HS-27A (cell line): Measurements from ENCODE around the gene ARMC9.
"Not testable (repeated sequence)": the region's sequence is repeated elsewhere in the genome, so short reads cannot be mapped to it uniquely, and the experiment has no call there.

ENCODE experiments used
- DNase-seq: peaks from one replicate; pipeline ENCODE4 v3.0.0-alpha.2; 2012; ENCODE audit warnings: low read depth, missing footprints

ARMC9 gene, protein sequence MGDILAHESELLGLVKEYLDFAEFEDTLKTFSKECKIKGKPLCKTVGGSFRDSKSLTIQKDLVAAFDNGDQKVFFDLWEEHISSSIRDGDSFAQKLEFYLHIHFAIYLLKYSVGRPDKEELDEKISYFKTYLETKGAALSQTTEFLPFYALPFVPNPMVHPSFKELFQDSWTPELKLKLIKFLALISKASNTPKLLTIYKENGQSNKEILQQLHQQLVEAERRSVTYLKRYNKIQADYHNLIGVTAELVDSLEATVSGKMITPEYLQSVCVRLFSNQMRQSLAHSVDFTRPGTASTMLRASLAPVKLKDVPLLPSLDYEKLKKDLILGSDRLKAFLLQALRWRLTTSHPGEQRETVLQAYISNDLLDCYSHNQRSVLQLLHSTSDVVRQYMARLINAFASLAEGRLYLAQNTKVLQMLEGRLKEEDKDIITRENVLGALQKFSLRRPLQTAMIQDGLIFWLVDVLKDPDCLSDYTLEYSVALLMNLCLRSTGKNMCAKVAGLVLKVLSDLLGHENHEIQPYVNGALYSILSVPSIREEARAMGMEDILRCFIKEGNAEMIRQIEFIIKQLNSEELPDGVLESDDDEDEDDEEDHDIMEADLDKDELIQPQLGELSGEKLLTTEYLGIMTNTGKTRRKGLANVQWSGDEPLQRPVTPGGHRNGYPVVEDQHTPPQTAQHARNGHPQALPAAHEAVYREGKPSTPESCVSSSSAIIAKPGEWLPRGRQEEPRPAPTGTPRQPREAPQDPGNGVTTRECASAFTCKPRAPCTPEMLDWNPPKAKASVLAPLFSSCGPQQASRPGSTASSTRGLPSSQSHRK

DNA sequence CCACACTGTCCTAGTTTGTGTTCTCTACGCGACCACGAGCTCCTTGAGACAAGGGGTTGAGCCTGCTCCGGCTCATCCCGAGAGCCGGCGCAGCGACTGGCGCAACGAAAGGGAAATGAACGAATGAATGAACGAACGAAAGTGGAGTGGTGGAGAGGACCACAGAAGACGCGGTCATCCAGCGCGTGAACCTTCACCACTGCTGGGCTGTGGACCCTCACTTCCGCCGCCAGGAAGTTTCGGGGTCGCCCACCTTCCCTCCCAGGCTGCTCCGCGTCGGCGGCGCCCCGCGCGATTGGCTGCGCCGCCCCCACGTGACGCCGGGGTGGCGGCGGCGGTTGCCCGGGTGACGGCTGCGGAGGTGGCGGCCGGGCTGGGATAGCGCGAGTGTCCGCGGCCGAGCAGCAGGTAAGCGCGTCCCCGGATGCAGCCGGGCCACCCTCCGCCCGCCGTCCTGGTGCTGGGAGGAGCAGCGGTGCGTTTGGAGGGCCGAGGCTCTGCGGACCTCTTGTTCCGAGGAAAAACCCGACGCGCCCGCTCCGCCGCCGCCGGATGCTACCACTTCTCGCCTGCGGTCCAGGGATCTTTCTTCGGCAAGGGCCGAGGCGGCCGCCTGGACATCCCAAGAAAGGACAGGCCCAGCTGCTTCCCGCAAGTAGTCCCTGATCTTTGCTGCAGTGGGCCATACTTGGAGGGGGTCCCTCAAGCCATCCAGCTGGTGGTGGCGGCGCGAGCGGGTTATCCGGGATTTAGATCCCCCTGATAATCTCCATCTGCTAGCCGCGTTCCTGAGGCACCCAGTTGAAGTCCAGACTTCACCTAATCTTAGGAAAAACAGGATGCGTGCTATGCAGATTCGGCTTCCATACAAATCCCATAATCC lies at the start of gene ARMC9:
Gene ARMC9 (plus strand): TSS at position 341 of the 883 bp plus-strand sequence. CDS start 7,608 bp downstream, outside the sequence.
- no peak for DNase-seq

DNA sequence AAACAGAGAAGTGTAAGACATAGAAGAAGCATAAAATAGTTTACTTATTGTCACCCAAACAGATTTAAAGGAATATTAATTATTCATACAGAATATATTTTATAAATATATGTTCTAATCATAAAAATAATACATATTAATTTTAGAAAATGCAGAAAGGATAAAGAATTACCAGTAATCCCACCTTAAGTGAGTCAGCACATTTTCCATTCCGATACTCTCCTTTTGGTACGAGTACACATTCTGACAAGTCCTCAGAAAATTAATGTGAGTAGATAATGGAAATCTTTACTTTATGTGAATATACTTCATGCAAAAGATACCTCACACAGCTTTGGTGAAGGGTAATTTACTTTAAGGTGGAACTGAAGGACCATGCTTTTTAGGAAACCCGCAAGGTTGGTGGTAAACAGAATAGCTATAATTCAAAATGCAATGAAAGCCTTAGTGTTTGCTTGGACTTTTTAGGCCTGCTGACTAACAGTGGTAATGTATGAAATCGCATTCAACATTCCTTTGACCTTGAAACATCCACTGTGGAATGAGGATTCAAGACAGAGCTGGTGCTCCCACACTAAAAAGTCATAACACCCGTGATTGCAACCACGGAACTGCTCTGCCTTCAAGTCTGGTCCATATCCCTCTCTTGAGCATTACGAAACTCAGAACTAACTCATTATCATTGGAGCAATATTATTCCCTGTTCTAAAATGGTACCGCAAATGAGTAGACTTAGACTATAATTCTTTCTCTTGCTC lies 45.5 kb upstream of the ARMC9 start:
- no peak for DNase-seq

DNA sequence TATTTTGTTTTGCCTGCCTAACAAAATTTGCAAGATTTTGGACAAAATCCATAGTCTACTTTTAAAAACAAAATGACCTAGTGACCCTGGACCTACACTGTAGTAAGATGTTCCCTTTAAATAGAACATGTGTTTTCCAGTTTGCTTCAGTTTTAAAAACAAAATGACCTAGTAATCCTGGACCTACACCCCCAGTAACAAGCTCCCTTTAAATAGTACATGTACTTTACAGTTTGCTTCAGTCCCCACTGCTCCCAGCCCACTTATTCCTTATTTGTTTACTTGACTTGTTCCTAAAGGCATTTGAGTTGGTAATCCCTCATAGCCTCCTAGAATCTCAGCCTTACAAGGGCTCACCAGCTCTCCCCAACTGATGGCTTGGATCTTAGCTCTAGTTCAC lies 39.1 kb upstream of the ARMC9 start:
- no peak for DNase-seq

DNA sequence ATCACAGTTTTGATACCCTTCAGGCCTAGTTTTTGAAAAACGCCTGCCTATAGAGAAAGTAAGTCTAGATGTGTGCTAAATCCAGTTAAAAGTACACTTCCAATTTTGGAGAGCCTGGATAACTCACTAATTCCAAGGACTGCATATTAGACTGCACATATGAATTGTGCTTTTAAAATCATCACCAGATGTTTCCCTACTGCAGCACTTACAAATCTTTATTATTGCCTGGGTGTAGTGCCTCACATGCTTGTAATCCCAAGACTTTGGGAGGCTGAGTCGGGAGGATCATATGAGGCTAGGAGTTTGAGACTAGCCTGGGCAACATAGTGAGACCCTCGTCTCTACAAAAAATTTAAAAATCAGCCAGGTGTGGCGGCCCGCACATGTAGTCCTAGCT lies 37.7 kb upstream of the ARMC9 start:
- DNase-seq: no peak

DNA sequence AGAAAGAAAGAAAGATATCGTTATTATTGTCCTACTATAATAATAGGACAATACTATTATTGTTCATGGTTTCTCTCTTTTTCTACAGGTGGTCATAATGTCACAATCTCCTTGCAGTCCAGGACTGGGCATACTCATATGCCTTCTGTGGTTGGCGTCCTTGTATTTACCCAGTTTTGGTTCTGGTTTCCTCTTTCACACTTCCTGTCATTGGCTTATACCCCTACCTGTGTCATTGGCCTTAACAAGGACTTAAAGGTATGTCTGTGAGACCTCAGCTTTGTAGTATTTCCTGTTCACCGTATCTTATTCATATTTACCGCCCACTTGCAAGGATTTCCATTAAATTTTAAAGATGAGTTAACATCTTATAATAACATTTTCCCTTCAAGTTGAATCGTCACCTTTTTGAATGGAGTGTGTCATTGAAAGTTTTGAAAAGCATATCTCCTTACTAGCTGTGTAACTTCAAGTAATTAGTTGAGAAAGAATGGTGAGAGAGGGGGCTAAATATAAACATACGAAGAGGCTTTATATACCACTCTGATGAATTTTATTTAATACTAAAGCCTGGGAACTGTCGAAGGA lies 37.1 kb upstream of the ARMC9 start:
- DNase-seq: no peak

DNA sequence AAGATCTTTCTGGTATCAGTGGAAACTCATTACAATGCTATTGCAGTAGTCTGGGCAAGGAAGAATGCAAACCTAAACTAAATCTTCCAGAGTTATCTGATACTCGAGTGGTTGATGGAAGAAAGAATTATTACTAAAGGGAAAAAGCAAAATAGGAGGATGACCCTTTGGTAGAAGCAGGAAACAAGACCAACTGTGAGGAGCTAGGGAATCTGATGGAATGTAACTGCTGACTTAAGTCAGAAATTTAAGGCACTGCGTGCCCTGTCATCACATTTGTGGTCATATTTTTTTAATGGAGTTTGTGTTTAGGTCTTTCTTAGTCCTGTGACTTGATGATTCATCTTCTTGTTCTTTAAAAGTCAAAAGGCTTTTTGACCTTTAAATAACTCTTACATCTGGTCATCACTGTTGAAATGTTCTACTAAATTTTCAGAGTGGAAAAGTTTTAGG lies 36.5 kb upstream of the ARMC9 start:
- DNase-seq: peak; percentile 78

DNA sequence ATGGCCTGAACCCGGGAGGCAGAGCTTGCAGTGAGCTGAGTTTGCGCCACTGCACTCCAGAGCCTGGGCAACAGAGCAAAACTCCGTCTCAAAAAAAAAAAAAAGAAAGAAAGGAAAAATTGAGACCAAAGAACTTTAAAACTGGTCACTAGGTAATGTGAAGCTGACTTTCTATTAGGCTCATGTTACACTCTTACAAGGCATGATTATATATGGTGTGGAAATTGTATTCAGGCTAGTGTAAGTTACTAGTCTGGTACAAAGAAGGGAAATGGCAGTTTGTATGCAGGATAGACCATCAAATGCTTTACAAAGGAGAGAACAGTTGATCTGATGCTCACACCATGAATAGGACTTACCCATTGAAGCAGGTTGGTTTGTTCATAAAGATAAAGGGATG lies 35.4 kb upstream of the ARMC9 start:
- DNase-seq: no peak

DNA sequence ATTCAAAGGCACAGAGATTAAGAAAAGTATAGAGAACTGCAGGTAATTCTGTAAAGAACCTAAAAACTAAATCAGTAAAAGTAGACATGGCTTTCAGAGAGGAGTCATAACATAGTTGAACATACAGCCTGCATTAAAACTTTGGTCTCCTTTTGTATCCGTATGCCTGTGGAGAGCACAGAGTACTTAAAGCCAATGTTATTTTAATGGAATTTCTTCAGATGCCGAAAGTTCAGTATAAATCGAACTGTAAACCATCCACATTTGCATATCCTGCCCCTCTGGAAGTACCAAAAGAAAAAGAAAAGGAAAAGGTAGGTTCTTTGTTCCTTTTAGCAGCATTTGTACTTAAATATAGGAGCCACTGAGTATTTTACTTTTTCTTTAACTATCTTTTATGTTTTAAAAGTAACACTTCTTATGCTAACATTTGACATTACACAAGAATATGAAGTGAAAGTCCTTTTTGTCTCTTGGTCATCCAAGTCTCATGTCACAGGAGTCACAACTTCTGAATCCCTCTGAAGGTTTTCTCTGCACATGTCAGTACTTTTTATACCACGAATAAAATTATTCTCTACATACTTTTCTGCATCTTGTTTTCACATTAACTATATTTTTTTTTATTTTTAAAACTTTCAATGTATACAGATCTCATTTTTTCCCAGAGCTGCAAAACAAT lies 34.9 kb upstream of the ARMC9 start:
- no peak for DNase-seq

DNA sequence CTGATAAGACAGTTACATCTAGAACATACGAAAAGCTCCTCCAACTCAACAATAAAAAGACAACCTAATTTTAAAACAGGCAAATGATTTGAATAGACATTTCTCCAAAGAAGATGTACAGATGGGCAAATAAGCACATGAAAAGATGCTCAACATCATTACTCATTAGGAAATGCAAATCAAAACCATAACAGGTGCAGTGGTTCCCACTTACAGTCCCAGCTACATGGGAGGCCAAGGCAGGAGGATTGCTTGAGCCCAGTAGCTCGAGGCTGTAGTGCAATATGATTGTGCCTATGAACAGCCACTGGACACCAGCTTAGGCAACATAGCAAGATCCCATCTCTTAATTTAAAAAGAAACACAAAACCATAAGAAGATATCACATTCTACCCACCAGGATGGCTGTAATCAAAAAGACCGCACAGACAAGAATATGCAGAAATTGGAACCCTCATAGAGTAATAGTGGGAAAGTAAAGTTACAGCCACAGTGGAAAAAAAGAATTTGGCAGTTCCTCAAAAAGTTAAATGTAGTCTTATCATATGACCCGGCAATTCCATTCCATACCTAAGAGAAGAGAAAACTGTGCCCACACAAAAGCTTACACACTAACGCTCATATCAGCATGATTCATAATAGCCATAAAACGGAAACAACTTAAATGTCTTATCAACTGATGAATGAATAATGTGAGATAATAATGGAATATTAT lies 30.5 kb upstream of the ARMC9 start:
- DNase-seq: no peak

DNA sequence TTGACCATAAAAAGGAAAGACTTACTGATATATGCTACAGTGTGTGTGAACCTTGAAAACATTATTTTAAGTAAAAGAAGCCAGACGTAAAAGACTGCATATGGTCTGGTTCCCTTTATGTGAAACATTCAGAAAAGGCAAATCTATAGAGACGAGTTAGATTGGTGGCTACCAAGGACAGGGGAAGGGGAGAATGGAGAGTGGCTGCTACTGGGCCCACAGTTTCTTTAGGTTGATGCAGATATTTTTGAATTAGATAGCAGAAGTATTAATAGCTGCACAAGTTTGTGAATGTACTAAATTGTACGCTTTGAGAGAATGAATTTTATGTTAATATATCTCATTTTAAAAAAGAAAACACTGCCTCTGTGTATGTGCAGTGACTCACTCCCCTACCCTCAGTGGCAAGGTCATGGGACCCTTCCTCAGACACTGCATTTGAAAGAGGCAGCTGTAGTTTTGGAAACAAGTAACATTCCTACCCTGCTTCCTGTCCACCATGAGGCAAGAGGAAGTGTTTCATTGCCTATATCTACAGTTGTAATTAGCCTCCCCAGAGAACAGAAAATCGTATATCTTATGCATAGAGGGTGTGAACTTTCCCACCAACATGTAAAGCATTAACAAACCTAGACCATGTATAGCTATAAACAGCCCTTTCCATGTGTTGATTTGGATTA lies 29.8 kb upstream of the ARMC9 start:
- DNase-seq: no peak

DNA sequence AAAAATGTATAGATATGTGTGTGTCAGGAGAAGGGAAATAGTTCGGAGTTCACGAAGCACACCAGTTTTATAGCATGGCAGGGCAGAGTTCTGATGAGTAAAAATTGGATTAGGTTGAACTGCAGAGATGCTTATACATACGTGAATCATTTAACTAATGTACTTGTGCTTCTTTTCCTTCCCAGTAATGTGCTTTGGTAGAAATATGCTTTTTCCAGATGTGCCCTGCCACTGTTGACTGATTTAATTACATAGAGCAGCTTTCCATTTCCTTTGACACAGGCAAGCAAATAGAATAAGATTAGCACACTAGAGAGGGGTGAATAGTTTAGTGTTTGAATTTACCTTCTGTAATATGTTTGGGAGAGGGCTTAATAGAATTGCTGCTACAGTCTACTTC lies 28.9 kb upstream of the ARMC9 start:
- DNase-seq: no peak

DNA sequence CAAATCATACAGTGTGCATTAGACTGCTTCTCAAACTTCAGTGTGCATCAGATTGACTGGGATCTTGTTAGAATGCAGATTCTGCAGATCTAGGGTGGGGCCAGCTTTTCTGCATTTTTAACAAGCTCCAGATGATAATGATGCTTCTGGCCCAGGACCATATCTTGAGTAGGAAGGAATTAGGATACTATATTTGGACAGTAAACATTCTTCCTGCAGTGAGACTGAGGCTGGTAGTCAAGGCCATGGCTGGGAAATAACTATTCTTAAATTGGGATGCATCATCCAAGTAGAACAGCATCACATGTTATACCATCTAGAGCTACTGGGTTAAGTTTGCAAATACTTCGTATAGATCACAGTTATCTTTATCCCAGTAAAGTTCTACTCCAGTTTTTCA lies 28.4 kb upstream of the ARMC9 start:
- no peak for DNase-seq

DNA sequence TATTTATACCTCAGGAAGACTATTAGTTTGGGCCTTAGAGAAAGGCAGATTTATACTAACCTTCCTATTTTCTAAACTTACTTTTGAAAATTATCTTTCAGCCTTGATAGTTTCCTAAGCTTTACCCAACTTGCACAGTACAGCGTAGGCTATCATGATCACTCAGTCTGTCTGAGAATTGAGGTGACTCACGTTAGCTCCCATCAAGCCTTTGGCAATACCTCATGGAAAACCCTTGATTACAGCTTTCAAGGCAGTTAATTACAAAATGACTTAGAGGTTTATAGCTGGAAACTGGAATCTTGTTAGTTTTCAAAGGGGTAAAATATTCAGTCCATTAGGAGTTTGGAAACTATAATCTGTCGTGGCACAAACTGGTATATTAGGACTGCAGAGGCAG lies 26.4 kb upstream of the ARMC9 start:
- DNase-seq: no peak

DNA sequence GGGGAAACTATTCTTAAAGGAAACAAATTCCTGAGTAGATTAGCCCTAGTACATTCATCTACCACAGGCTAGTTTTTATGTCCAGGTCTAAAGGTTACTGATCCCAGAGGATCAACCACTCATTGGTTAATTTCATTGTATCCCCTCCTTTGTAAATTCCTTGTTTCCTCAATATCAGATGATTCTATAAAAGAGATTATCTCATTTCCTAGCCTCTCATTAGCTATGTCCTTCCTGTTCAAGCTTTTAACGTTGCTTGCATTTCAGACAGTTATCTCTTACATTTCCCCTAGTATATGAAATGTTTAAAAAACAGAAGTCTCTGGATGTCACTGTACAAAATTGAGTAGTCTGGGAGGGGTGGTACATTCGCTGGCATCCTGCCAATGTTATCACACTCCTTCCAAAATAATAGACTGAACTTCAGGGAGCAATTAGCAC lies 24.2 kb upstream of the ARMC9 start:
- DNase-seq: no peak

DNA sequence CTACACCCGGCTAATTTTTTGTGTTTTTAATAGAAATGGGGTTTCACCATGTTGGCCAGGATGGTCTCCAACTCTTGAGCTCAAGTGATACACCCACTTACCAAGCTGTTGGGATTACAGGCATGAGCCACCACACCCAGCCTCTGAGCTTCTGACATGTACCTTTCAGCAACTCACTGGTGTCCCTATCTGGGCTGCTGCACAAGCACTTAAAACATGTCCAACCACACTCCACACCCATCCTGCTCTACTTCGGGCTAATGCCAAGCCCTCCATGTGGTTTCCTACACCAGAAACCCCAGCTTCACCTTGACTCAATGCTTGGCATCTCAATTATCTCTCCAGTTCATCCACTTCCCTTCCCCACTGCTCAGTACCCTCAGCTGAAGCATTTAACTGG lies 22.4 kb upstream of the ARMC9 start:
- DNase-seq: no peak

DNA sequence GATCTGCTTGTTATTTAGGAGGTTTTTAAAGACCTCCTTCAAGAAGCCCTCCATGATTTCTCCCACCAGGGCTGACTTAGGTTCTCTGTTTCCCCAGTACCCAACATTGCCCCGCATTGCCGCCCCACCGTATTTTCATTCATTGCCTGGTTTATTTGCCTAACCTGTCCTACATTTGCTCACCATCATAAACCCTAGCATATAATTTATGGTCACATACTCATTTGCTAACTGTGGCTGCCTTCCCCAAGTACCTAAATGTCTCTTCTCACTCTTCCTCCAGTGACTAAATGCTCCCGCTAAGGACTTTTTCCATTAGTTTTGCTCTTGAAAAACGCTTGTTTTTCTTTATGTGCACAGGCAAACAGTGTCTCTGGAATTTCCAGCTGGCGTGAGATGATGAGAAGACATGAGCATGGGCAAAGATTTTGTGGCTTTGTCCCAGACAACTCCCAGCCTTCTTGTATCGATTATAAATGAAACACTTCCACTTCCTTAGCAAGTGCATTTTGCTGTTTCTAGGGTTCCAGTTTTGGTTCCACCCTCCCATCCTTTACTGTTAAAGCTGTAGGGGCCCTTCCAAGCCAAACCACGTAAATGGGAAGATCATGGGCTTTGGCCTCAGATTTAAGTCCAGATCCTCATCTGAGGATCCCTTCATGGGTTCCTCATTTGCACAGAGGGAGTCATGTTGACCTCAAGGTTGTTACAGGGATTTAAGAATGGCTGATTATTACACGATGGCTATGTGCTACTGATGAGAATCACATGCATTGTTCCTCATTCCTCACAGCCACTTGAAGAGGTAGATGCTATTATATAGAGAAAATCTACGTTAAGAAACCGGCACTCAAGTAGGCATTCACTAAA lies 21.0 kb upstream of the ARMC9 start:
- no peak for DNase-seq

DNA sequence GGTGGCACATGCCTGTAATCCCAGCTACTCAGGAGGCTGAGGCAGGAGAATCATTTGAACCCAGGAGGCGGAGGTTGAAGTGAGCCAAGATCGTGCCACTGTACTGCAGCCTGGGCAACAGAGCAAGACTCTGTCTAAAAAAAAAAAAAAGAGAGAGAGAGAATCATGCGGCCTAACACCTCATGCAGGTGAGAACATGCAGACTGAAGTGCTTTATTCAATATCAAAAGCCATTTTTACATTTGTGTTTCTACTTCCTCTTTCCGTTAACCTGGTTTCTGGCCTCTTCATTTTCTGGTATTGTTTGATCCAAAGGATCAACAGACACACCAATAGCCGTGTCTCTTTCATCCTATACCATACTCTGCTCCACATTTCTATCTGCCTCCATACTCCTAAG lies 19.6 kb upstream of the ARMC9 start:
- not testable (repeated sequence) for DNase-seq

DNA sequence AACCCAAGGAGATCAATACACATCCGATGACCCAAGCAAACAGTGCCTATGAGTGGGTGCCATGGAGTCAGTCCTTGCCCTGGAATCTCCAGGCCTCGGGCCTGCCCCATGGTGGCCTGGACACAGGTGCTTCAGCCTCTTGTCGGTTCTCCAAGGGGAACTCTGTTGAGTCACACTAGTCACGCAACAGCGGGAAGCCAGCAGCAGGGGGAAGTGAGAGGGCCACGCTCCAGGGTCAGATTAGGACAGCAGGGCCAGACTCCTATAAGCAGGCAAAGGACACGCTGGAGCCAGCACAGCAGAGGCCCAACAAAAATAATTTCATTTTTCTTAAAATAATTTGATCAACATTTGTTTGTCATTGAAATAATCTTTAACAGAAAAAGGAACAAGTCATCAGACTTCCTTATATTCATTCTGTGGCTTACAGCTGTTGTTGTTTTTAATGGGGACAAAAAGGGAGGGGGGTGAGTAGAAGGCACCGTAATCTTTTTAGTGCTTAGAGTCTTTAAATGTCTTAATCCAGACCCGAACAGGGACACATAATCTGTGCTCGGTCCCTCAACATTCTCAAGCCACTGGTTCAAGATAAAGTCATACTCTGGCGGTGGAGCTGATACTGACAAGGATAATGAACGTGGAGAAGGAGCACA lies 16.4 kb upstream of the ARMC9 start:
- DNase-seq: no peak
